Stimulated activated naive CD8-positive, alpha-beta T cell treated with anti-CD3 and anti-CD28 coated beads, Interleukin-15, amount 100 ng/mL, for 72 hours (primary cell): Measurements from ENCODE around the gene CGA.
"Not testable (repeated sequence)": the region's sequence is repeated elsewhere in the genome, so short reads cannot be mapped to it uniquely, and the experiment has no call there.

Source experiments
- ATAC-seq: fragments of 150-1000 bp; cut with Tn5 transposase; 2 replicates; pipeline ENCODE4 v1.10.0; 2021; ENCODE audit warnings: mild to moderate bottlenecking, moderate library complexity
- DNase-seq, 2 donors: peaks; one replicate each; pipeline ENCODE4 v3.0.0; 2021 to 2022
- H3K27ac Mint-ChIP-seq, 2 donors: one replicate each; pipeline ENCODE4 v1.8.0; 2022; ENCODE audit warnings: mild to moderate bottlenecking in 2 of 2, mixed read lengths in 2 of 2, moderate library complexity in 2 of 2
- H3K27me3 Mint-ChIP-seq: one replicate; pipeline ENCODE4 v1.8.0; 2022; ENCODE audit warnings: mixed read lengths
- H3K4me1 Mint-ChIP-seq: one replicate; pipeline ENCODE4 v1.8.0; 2022; ENCODE audit warnings: mild to moderate bottlenecking, mixed read lengths
- H3K4me3 Mint-ChIP-seq, 2 donors: one replicate each; pipeline ENCODE4 v1.8.0; 2022; ENCODE audit warnings: mild to moderate bottlenecking in 2 of 2, mixed read lengths in 2 of 2, moderate library complexity in 1 of 2
- H3K9me3 Mint-ChIP-seq, 2 donors: one replicate each; pipeline ENCODE4 v1.8.0; 2022; ENCODE audit warnings: mixed read lengths in 2 of 2

CGA gene

DNA sequence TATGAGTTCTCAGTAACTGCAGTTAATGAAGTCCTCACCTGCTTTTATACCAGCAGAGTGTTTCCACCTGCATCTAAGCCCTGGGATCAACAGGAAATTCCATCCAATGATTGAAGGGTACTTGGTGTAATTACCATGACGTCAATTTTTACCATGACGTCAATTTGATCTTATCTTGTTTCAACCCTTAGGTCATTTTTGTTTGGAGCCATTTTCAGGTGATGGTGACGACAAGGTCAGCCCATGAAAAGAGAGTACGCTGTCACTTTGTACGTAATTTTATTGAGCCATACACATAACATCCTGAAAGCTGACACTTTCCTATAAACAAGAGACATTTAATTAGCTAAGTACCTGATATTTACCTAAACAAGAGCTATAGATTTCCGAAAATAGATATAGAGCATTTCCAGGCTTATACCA, at the start of gene CGA:
TSS of gene CGA (minus strand) at position 20 of the 423 bp plus-strand sequence. CDS start 6,906 bp downstream, outside the sequence.
- no peak within 1 kb of the TSS for H3K4me3 Mint-ChIP-seq
- no peak within 1 kb of the TSS for H3K27ac Mint-ChIP-seq
- ATAC-seq = no peak

GRCh38 chr6:87139927-87140326, 45.0 kb upstream of the CGA start:
- peaks cover 48% of the 10 kb centered on the region for H3K27me3 Mint-ChIP-seq
- H3K27ac Mint-ChIP-seq, ATAC-seq, H3K9me3 Mint-ChIP-seq, H3K4me3 Mint-ChIP-seq, DNase-seq, H3K4me1 Mint-ChIP-seq: not testable (repeated sequence)

More for the DNA sequence above, at the start of gene CGA:
- no peaks in the 10 kb centered on the region for H3K4me1 Mint-ChIP-seq
- peaks cover 32% of the 10 kb centered on the region for H3K27me3 Mint-ChIP-seq
- DNase-seq = no peak
- no peaks in the 10 kb centered on the region for H3K9me3 Mint-ChIP-seq

DNA sequence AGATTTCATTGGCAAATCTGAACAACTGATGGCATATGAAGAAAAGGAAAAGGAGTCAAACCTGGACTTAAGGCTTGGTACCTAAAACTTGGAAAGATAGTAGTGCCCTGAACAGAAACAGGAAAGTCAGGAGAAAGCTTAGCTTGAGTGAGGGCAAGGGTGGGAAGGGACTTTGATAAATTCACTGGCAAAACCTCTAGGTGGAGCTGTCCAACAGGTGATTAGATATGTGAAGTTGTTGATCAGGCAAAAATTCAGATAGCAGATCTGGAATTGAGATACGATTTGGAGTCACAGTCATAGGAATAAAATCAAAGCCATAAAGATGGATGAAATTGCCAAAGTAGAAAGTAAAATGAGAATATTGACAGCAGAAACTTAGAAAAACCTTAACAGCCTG, 44.3 kb upstream of the CGA start:
- no peak overlapping the region for H3K27ac Mint-ChIP-seq
- H3K4me1 Mint-ChIP-seq = no peaks in the 10 kb centered on the region
- ATAC-seq = peak; percentile 63
- no peaks in the 10 kb centered on the region for H3K9me3 Mint-ChIP-seq
- no peak overlapping the region for H3K4me3 Mint-ChIP-seq
- peaks cover 48% of the 10 kb centered on the region for H3K27me3 Mint-ChIP-seq
- DNase-seq = peak; percentile 28 to 30

DNA sequence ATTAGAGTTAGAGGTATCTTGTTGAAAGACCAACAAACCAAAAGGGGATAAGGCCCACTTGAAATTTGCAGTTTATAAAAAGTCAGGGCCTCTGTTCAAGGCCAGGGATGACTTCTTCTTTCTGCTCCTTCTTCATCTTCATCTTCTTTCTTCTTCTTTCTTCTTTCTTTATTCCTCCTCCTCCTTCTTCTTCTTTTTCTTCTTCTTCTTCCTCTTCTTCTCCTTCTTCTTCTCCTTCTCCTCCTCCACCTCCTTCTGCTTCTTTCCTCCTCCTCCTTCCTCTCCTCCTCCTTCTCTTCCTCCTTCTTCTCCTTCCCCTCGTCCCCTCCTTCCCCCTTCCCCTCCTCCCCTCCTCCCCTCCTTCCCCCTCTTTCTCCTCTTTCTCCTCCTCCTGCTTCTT, 42.1 kb upstream of the CGA start:
- H3K27ac Mint-ChIP-seq = peak overlapping the region in 1 of 2 donors; percentile 76
- H3K4me1 Mint-ChIP-seq = no peaks in the 10 kb centered on the region
- ATAC-seq = no peak
- no peaks in the 10 kb centered on the region for H3K9me3 Mint-ChIP-seq
- no peak for DNase-seq
- H3K4me3 Mint-ChIP-seq = no peak overlapping the region
- peaks cover 27% of the 10 kb centered on the region for H3K27me3 Mint-ChIP-seq

DNA sequence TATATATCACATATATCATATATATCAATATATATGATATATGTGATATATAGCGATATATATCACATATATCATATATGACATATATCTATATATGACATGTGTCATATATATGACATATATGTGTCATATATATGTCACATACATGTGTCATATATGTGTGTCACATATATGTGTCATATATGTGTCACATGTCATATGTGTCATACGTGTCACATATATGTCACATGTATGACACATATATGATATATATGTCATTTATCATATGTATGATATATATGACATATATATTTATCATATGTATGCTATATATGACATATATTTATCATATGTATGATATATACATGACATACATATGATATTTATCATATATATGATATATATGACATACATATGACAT, 32.8 kb upstream of the CGA start:
- no peak for DNase-seq
- Mint-ChIP-seq H3K27ac (no peak overlapping the region), H3K27me3 (peaks cover 18% of the 10 kb centered on the region), H3K9me3 (no peaks in the 10 kb centered on the region), H3K4me1 (no peaks in the 10 kb centered on the region), H3K4me3 (no peak overlapping the region)
- no peak for ATAC-seq

GRCh38 chr6:87126501-87126900, 31.6 kb upstream of the CGA start:
- no peak for ATAC-seq
- Mint-ChIP-seq H3K27me3 (peaks cover 30% of the 10 kb centered on the region), H3K9me3 (no peaks in the 10 kb centered on the region), H3K27ac (no peak overlapping the region), H3K4me3 (no peak overlapping the region), H3K4me1 (no peaks in the 10 kb centered on the region)
- no peak for DNase-seq

DNA sequence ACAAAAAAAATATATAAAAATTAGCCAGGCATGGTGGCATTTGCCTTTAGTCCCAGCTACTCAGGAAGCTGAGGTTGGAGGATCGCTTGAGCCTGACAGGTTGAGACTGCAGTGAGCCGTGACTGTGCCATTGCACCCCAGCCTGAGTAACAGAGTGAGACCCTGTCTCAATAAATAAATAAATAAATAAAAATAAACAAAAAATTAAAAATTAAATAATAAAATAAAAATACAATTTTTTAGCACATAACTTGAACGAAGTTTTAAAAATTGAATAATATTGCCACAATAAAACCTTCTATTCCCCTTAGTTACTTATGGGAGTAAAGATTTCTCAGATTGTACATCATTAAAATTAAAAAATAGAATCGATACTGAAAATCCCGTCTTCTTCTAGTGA, 29.2 kb upstream of the CGA start:
- no peak for DNase-seq
- no peak overlapping the region for H3K4me3 Mint-ChIP-seq
- H3K9me3 Mint-ChIP-seq = no peaks in the 10 kb centered on the region
- no peak for ATAC-seq
- H3K27me3 Mint-ChIP-seq = peaks cover 33% of the 10 kb centered on the region
- no peak overlapping the region for H3K27ac Mint-ChIP-seq
- no peaks in the 10 kb centered on the region for H3K4me1 Mint-ChIP-seq

- DNase-seq (no peak), ATAC-seq (no peak)
- Mint-ChIP-seq H3K4me1 (no peaks in the 10 kb centered on the region), H3K27me3 (peaks cover 33% of the 10 kb centered on the region), H3K27ac (no peak overlapping the region), H3K4me3 (no peak overlapping the region), H3K9me3 (no peaks in the 10 kb centered on the region)
Measured at GRCh38 chr6:87122477-87122876, 27.6 kb upstream of the CGA start.

- no peak for DNase-seq
- peaks cover 14% of the 10 kb centered on the region for H3K27me3 Mint-ChIP-seq
- no peak overlapping the region for H3K27ac Mint-ChIP-seq
- no peaks in the 10 kb centered on the region for H3K9me3 Mint-ChIP-seq
- H3K4me3 Mint-ChIP-seq = no peak overlapping the region
- H3K4me1 Mint-ChIP-seq = no peaks in the 10 kb centered on the region
- no peak for ATAC-seq
Measured at GRCh38 chr6:87118054-87118453, 23.1 kb upstream of the CGA start.

DNA sequence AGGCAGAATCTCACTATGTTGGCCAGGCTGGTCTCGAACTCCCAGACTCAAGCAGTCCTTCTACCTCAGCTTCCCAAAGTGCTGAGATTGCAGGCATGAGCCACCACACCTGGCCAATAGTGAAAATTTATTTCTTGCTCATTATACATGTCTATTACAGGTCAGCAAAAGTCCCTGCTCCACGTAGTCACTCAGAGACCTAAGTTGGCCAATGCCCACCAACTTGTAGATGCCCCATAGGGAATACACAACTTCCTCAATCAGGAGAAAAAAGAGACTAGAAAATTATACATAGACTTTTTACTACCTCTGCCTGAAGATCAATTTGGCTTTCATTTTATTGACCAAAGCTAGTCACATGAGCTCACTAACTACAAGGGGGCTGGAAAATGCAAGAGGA, 22.0 kb upstream of the CGA start:
- H3K27ac Mint-ChIP-seq = no peak overlapping the region
- H3K27me3 Mint-ChIP-seq = peaks cover 7% of the 10 kb centered on the region
- no peaks in the 10 kb centered on the region for H3K9me3 Mint-ChIP-seq
- H3K4me1 Mint-ChIP-seq = no peaks in the 10 kb centered on the region
- no peak overlapping the region for H3K4me3 Mint-ChIP-seq
- DNase-seq (no peak), ATAC-seq (no peak)

- ATAC-seq (peak; percentile 71), DNase-seq (no peak)
- no peaks in the 10 kb centered on the region for H3K4me1 Mint-ChIP-seq
- no peak overlapping the region for H3K4me3 Mint-ChIP-seq
- H3K9me3 Mint-ChIP-seq = no peaks in the 10 kb centered on the region
- no peak overlapping the region for H3K27ac Mint-ChIP-seq
- H3K27me3 Mint-ChIP-seq = peaks cover 12% of the 10 kb centered on the region
Measured at GRCh38 chr6:87115402-87116135, 20.7 kb upstream of the CGA start.

DNA sequence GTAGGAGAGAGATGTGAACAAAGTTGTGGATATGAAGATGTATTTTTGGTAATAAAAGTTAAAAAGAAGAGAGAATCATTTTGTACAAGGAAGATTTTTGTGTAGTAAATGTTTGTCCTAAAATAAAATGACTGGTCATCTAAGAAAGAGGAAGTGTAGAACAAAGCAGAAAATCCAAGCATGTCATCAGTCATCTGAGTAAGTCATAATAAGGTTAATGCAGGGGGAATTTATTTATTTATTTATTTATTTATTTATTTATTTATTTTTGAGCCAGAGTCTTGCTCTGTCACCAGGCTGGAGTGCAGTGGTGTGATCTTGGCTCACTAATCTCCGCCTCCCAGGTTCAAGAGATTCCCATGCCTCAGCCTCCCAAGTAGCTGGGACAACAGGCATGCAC, 15.7 kb upstream of the CGA start:
- Mint-ChIP-seq H3K9me3 (no peaks in the 10 kb centered on the region), H3K4me3 (no peak overlapping the region), H3K27me3 (peaks cover 16% of the 10 kb centered on the region), H3K4me1 (no peaks in the 10 kb centered on the region), H3K27ac (no peak overlapping the region)
- no peak for ATAC-seq
- DNase-seq = no peak

DNA sequence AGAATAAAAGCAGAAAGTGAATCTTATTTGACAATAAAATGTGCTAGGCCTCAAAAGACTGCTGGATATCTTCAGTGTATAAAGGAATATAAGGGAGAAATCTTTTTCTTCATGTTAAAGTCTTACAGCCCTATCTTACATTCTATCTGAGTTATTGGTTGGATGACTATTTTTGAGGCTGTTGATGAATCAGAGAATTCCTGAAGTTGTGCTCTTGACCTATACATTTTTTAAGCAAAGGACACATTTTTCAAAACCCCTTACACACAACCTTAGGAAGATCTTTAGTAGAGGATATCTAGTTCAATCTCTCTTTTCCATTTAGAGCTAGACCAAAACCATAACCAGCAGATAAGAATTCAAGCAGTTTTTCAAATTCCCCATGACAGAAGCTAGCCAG, 10.9 kb upstream of the CGA start:
- H3K4me1 Mint-ChIP-seq = no peaks in the 10 kb centered on the region
- H3K27me3 Mint-ChIP-seq = peaks cover 7% of the 10 kb centered on the region

GRCh38 chr6:87104667-87105066, 9.8 kb upstream of the CGA start:
- Mint-ChIP-seq H3K27me3 (peaks cover 4% of the 10 kb centered on the region), H3K4me1 (no peaks in the 10 kb centered on the region), H3K9me3 (no peaks in the 10 kb centered on the region), H3K4me3 (no peak overlapping the region), H3K27ac (no peak overlapping the region)
- ATAC-seq = no peak
- no peak for DNase-seq

More for the DNA sequence above, 10.9 kb upstream of the CGA start:
- ATAC-seq (no peak), DNase-seq (no peak)
- no peaks in the 10 kb centered on the region for H3K9me3 Mint-ChIP-seq
- no peak overlapping the region for H3K4me3 Mint-ChIP-seq
- H3K27ac Mint-ChIP-seq = no peak overlapping the region

- ATAC-seq = no peak
- no peak overlapping the region for H3K4me3 Mint-ChIP-seq
- DNase-seq = no peak
- H3K27ac Mint-ChIP-seq = no peak overlapping the region
- no peaks in the 10 kb centered on the region for H3K9me3 Mint-ChIP-seq
- H3K4me1 Mint-ChIP-seq = no peaks in the 10 kb centered on the region
- peaks cover 10% of the 10 kb centered on the region for H3K27me3 Mint-ChIP-seq
Measured at GRCh38 chr6:87103977-87104601, 9.2 kb upstream of the CGA start.

DNA sequence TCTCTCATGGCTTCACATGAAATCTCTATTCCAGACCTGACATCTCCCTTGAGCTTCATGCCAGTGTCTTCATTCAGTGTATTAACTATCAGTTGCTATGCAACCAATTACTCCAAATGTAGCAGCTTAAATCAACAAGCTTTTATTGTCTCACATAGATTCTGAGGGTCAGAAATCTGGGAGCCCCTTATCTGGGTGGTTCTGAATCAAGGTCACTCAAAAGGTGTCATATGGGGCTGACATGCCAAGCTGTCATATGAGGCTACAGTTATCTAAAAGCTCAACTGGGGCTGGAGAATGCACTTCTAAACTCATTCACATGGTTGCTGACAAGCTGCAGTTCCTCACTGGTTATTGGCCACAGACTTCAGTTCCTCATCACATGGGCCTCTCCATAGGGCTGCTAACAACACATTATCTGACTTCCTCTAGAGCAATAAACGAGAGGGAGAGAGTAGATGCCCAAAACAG, 7.3 kb upstream of the CGA start:
- ATAC-seq (no peak), DNase-seq (no peak)
- Mint-ChIP-seq H3K27me3 (peaks cover 13% of the 10 kb centered on the region), H3K4me3 (no peak overlapping the region), H3K27ac (no peak overlapping the region), H3K9me3 (no peaks in the 10 kb centered on the region), H3K4me1 (no peaks in the 10 kb centered on the region)
